HG03354 (cell line): ENCODE measurements around the gene HAX1.
A peak's percentile ranks its signal among the peaks of the same experiment; 100 is the strongest.

Experiments
- ATAC-seq: cut with Tn5 transposase; IDR thresholded peaks from one replicate; pipeline ENCODE4 v1.9.1; 2021; ENCODE audit warnings: mild to moderate bottlenecking; ENCODE audit not compliant: unreplicated experiment, poor library complexity, severe bottlenecking

The HAX1 gene

GRCh38 chr1:154324241-154324640 lies 51.8 kb downstream of the HAX1 start:
- ATAC-seq, result no peak

- peak; percentile 50 for ATAC-seq
Measured at GRCh38 chr1:154324669-154325582, 52.5 kb downstream of the HAX1 start, which contains the start of gene ATP8B2. Gene ATP8B2, plus strand, starts transcription at chr1:154325525. Its CDS starts 2,617 bp downstream, at chr1:154328142.
